Thoracic aorta (tissue), 2 donors: Measurements from ENCODE around the gene PNLIPRP3. TPM values are rescaled to one million over a fixed set of nuclear protein-coding genes. Genes with fewer than 3 reads are reported as not detected.

Experiments used
- ATAC-seq: fragments of 150-250 bp; one replicate; pipeline ENCODE4 v1.8.0; 2017; ENCODE audit warnings: low read depth; ENCODE audit not compliant: insufficient number of reproducible peaks, low FRiP score
- DNase-seq: peaks from one replicate; pipeline ENCODE4 v3.0.0-alpha.2; 2020; ENCODE audit warnings: low spot score
- H3K27ac ChIP-seq, 2 donors: fragments of 200-600 bp; sonication (generic); 1 replicate in 1 of 2; 2 replicates in 1 of 2; pipeline ENCODE4 v1.5.1; 2016; ENCODE audit warnings: mild to moderate bottlenecking in 2 of 2, moderate library complexity in 2 of 2
- H3K27me3 ChIP-seq: fragments of 200-600 bp; sonication (generic); replicated peaks from 2 replicates; pipeline ENCODE4 v1.6.0; 2016; ENCODE audit warnings: mild to moderate bottlenecking; ENCODE audit not compliant: insufficient read depth
- H3K36me3 ChIP-seq: fragments of 200-600 bp; sonication (generic); one replicate; pipeline ENCODE4 v1.5.1; 2016
- H3K4me1 ChIP-seq, 2 donors: fragments of 200-600 bp; sonication (generic); 1 replicate in 1 of 2; 2 replicates in 1 of 2; pipeline versions ENCODE4 v1.5.1 to v1.6.0; 2016; ENCODE audit warnings: low read depth in 2 of 2, mild to moderate bottlenecking in 1 of 2; ENCODE audit not compliant: control insufficient read depth in 1 of 2
- H3K4me3 ChIP-seq: fragments of 200-600 bp; sonication (generic); 2 replicates; pipeline ENCODE4 v1.5.1; 2016; ENCODE audit warnings: mild to moderate bottlenecking
- H3K9me3 ChIP-seq: fragments of 200-600 bp; sonication (generic); 2 replicates; pipeline ENCODE4 v1.5.1; 2016
- total RNA-seq, 2 donors: library from RNA; depleted of rRNA; stranded (reverse); fragments of >200 nt; gene quantifications; one replicate each; pipeline versions ENCODE4 v1.1.0 to v1.2.3, GENCODE V29; 2016
- TF ChIP-seq, protein P1 (sequence below): fragments of 200-600 bp; sonication (generic); IDR thresholded peaks from one replicate; pipeline ENCODE4 v1.5.1; 2019; ENCODE audit warnings: antibody characterized with exemption

PNLIPRP3 gene
- total RNA-seq, 2 donors from 2014 or later = 1.1 TPM; not detected in 1

DNA sequence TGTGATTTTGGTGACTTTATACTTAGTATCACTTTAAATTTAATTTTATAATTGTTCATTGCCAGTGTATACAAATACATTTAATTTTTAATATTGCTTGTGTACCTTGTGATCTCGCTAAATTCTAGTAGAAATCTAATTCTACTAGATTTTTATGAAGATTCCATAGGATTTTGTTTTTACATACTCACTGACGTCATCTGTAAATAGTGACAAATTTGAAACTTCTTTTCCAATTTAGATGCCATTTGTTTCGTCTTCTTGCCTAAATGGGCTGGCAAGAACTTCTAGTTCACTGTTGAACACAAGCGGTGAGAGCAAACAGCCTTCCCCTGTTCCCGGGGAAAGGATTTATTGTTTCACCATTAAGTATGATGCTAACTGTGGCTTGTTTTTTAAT is 17.3 kb upstream of the PNLIPRP3 start:
- no peak overlapping the region for H3K4me3 ChIP-seq
- no peaks in the 10 kb centered on the region for H3K9me3 ChIP-seq
- TF ChIP-seq, protein P1, sequence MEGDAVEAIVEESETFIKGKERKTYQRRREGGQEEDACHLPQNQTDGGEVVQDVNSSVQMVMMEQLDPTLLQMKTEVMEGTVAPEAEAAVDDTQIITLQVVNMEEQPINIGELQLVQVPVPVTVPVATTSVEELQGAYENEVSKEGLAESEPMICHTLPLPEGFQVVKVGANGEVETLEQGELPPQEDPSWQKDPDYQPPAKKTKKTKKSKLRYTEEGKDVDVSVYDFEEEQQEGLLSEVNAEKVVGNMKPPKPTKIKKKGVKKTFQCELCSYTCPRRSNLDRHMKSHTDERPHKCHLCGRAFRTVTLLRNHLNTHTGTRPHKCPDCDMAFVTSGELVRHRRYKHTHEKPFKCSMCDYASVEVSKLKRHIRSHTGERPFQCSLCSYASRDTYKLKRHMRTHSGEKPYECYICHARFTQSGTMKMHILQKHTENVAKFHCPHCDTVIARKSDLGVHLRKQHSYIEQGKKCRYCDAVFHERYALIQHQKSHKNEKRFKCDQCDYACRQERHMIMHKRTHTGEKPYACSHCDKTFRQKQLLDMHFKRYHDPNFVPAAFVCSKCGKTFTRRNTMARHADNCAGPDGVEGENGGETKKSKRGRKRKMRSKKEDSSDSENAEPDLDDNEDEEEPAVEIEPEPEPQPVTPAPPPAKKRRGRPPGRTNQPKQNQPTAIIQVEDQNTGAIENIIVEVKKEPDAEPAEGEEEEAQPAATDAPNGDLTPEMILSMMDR = no peak
- DNase-seq (no peak), ATAC-seq (no peak)
- no peak overlapping the region for H3K27ac ChIP-seq
- no peaks in the 10 kb centered on the region for H3K27me3 ChIP-seq
- no peaks in the 10 kb centered on the region for H3K4me1 ChIP-seq
- no peaks in the 10 kb centered on the region for H3K36me3 ChIP-seq

DNA sequence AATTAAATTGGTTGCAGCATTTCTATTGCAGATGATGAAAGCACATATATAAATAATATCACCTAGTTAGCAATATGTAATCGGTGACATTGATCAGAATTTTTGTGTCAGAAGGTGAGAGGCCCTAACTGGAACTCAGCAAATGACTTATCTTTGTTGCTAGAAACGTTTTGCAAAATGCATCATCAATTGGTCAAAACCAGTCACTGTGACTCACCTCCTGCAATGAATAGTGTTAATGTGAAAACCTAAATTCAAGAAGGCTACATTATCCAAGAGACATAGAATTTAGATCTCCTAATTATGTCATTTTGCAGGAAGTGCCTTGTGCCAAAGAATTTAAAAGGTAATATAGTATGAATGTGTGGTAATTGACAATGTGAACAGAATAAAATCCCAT is 9.8 kb upstream of the PNLIPRP3 start:
- ATAC-seq (no peak), DNase-seq (no peak)
- TF ChIP-seq, protein P1 = no peak
- Histone ChIP-seq H3K4me1 (no peaks in the 10 kb centered on the region), H3K36me3 (no peaks in the 10 kb centered on the region), H3K27ac (no peak overlapping the region), H3K9me3 (no peaks in the 10 kb centered on the region), H3K27me3 (no peaks in the 10 kb centered on the region), H3K4me3 (no peak overlapping the region)

DNA sequence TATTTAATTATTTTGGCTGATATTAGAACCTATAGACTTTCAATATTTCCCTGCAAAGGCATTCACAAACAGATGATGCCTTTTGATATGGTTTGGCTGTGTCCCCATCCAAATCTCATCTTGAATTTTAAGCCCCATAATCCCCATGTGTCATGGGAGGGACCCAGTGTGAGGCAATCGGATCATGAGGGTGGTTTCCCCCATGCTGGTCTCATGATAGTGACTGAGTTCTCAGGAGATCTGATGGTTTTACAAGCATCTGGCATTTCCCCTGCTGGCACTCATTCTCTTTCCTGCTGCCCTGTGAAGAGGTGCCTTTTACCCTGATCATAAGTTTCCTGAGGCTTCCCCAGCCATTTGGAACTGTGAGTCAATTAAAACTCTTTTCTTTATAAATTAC is 9.3 kb upstream of the PNLIPRP3 start:
- TF ChIP-seq, protein P1 = no peak
- no peak overlapping the region for H3K4me3 ChIP-seq
- no peak for ATAC-seq
- H3K27ac ChIP-seq = no peak overlapping the region
- no peaks in the 10 kb centered on the region for H3K27me3 ChIP-seq
- DNase-seq = no peak
- H3K4me1 ChIP-seq = no peaks in the 10 kb centered on the region
- no peaks in the 10 kb centered on the region for H3K36me3 ChIP-seq
- H3K9me3 ChIP-seq = no peaks in the 10 kb centered on the region

DNA sequence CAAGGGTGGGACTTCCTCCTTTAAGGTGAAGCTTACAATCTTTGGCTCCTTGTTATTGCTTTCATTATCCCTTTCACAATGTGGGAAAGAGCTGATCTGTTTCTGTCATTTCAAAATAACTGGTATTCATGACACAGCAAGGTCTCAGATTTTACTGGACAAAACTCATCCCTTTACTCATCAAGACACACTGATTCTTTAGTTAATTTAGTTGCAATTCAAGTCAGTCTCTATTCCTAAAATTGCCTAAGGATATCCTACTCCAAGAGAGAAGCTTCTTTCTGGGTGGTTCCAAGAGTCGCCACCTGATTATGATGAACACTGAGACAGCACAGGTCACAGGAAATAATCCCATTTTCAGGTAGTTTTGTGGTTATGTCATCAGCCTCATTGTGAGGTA is 5.8 kb upstream of the PNLIPRP3 start:
- Histone ChIP-seq H3K27me3 (no peaks in the 10 kb centered on the region), H3K27ac (no peak overlapping the region), H3K9me3 (no peaks in the 10 kb centered on the region), H3K36me3 (no peaks in the 10 kb centered on the region), H3K4me3 (no peak overlapping the region), H3K4me1 (no peaks in the 10 kb centered on the region)
- DNase-seq (no peak), ATAC-seq (no peak)
- TF ChIP-seq, protein P1 = no peak

DNA sequence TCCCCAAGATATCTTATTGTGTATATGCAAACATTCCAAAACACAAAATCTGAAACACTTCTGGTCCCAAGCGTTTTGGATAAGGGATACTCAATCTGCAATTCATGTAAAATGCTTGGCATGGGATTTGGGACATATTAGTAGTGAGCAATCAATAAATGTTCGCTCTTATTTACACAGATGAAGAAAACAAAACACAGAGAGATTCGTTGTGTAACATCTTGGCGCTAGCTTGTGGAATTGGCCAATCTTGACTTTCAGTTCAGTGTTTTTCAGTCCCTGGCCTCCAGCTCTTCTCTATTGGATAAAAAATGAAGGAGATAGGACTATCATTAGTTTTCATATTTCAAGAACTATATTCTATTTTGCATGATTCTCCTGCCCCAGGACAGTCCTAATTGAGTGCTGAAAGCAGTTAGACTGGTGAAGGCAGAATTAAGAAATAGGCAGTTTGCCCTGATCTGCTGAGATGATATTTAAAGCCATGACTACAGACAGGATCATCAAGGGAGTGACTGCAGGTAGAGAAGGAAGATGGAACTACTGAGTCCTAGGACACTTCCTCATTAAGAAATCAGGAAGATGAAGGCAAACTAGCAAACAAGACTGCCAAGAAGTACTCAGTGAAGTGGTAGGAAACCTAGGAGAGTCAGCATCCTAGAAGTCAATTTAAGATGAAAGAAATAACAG is 1.8 kb downstream of the PNLIPRP3 start:
- DNase-seq (no peak), ATAC-seq (no peak)
- Histone ChIP-seq H3K36me3 (no peaks in the 10 kb centered on the region), H3K9me3 (no peaks in the 10 kb centered on the region), H3K27ac (no peak overlapping the region), H3K27me3 (no peaks in the 10 kb centered on the region), H3K4me3 (no peak overlapping the region), H3K4me1 (no peaks in the 10 kb centered on the region)
- TF ChIP-seq, protein P1 = no peak
